HEK293 (cell line): ENCODE measurements around the gene SLC38A1.

Experiments
- CTCF ChIA-PET: fragments of 350-600 bp; formaldehyde crosslinking; extraction: SDS; loops from one replicate; lab custom pipeline; 2021; ENCODE audit warnings: antibody characterized with exemption; lab: Yijun Ruan, JAX
- POLR2A ChIA-PET: fragments of 300-600 bp; formaldehyde crosslinking; extraction: SDS; loops from one replicate; lab custom pipeline; 2020; ENCODE audit warnings: antibody characterized with exemption, inconsistent platforms; lab: Yijun Ruan, JAX
- H3K27ac ChIP-seq: fragments of 200-500 bp; sonication (Bioruptor generic); 2 replicates; pipeline ENCODE4 v1.5.1; 2014; ENCODE audit warnings: low read depth, low read length, control low read depth, inconsistent platforms; ENCODE audit errors: extremely low read depth
- H3K36me3 ChIP-seq, 2 experiments: fragments of 200-500 bp in 1 of 2; sonication (Bioruptor generic) in 1 of 2; 1 replicate in 1 of 2; 2 replicates in 1 of 2; pipeline ENCODE4 v1.5.1; 2014 to 2017; ENCODE audit warnings: inconsistent platforms in 2 of 2, low read length in 2 of 2; ENCODE audit not compliant: control insufficient read depth in 2 of 2, insufficient read depth in 1 of 2
- H3K4me1 ChIP-seq: fragments of 200-500 bp; sonication (Bioruptor generic); 2 replicates; pipeline ENCODE4 v1.5.1; 2014; ENCODE audit warnings: mild to moderate bottlenecking, low read length, inconsistent platforms; ENCODE audit not compliant: control insufficient read depth, insufficient read depth
- H3K4me3 ChIP-seq: 2 replicates; pipeline ENCODE4 v1.5.1; 2011; ENCODE audit warnings: low read depth, mild to moderate bottlenecking, control low read depth, low read length, moderate library complexity
- H3K9me3 ChIP-seq: fragments of 200-500 bp; sonication (Bioruptor generic); 2 replicates; pipeline ENCODE4 v1.5.1; 2014; ENCODE audit warnings: low read depth, low read length, inconsistent platforms; ENCODE audit not compliant: control insufficient read depth, insufficient read depth
- GLIS1 ChIP-seq: fragments of 450-650 bp; formaldehyde crosslinking; IDR thresholded peaks from 2 replicates; pipeline ENCODE4 v1.5.1; 2016; ENCODE audit warnings: missing biosample characterization, missing genetic modification characterization
- HIC1 ChIP-seq: fragments of 450-650 bp; formaldehyde crosslinking; IDR thresholded peaks from 2 replicates; pipeline ENCODE4 v1.5.1; 2016; ENCODE audit warnings: missing biosample characterization, missing genetic modification characterization
- HOXC10 ChIP-seq: sonication (generic); formaldehyde crosslinking; IDR thresholded peaks from 2 replicates; pipeline ENCODE4 v1.8.1; 2023; ENCODE audit warnings: mild to moderate bottlenecking, missing genetic modification reagents
- KLF16 ChIP-seq: fragments of 450-650 bp; formaldehyde crosslinking; IDR thresholded peaks from 2 replicates; pipeline ENCODE4 v1.5.1; 2017; ENCODE audit warnings: missing biosample characterization, missing genetic modification characterization
- KLF8 ChIP-seq: fragments of 450-650 bp; formaldehyde crosslinking; IDR thresholded peaks from 2 replicates; pipeline ENCODE4 v1.5.1; 2016; ENCODE audit warnings: missing biosample characterization, missing genetic modification characterization
- PRDM6 ChIP-seq: fragments of 450-650 bp; formaldehyde crosslinking; IDR thresholded peaks from 2 replicates; pipeline ENCODE4 v1.5.1; 2017; ENCODE audit warnings: missing biosample characterization, missing genetic modification characterization
- SP2 ChIP-seq: fragments of 450-650 bp; formaldehyde crosslinking; IDR thresholded peaks from 2 replicates; pipeline ENCODE4 v1.5.1; 2016; ENCODE audit warnings: missing biosample characterization, missing genetic modification characterization
- ZBTB10 ChIP-seq: fragments of 450-650 bp; formaldehyde crosslinking; IDR thresholded peaks from 2 replicates; pipeline ENCODE4 v1.5.1; 2016; ENCODE audit warnings: missing biosample characterization, missing genetic modification characterization
- ZBTB44 ChIP-seq: fragments of 450-650 bp; IDR thresholded peaks from 2 replicates; pipeline ENCODE4 v1.5.1; 2018; ENCODE audit warnings: missing biosample characterization, mild to moderate bottlenecking, missing genetic modification characterization
- ZBTB48 ChIP-seq: fragments of 450-650 bp; formaldehyde crosslinking; IDR thresholded peaks from 2 replicates; pipeline ENCODE4 v1.5.1; 2016; ENCODE audit warnings: missing biosample characterization, missing genetic modification characterization
- ZNF112 ChIP-seq: fragments of 450-650 bp; formaldehyde crosslinking; IDR thresholded peaks from 2 replicates; pipeline ENCODE4 v1.5.0; 2017; ENCODE audit warnings: missing biosample characterization, missing genetic modification characterization
- ZNF132 ChIP-seq: fragments of 450-650 bp; formaldehyde crosslinking; IDR thresholded peaks from 2 replicates; pipeline ENCODE4 v1.5.1; 2017; ENCODE audit warnings: missing biosample characterization, missing genetic modification characterization, borderline replicate concordance
- ZNF175 ChIP-seq: fragments of 450-650 bp; formaldehyde crosslinking; IDR thresholded peaks from 2 replicates; pipeline ENCODE4 v1.5.1; 2016; ENCODE audit warnings: missing biosample characterization, missing genetic modification characterization
- ZNF2 ChIP-seq: fragments of 450-650 bp; formaldehyde crosslinking; IDR thresholded peaks from 2 replicates; pipeline ENCODE4 v1.5.1; 2016; ENCODE audit warnings: missing biosample characterization, missing genetic modification characterization
- ZNF239 ChIP-seq: fragments of 450-650 bp; formaldehyde crosslinking; IDR thresholded peaks from 2 replicates; pipeline ENCODE4 v1.5.1; 2016; ENCODE audit warnings: missing biosample characterization, missing genetic modification characterization
- ZNF335 ChIP-seq: fragments of 450-650 bp; formaldehyde crosslinking; conservative IDR thresholded peaks from 2 replicates; pipeline ENCODE4 v1.5.1; 2016; ENCODE audit warnings: missing biosample characterization, missing genetic modification characterization
- ZNF37A ChIP-seq: fragments of 450-650 bp; IDR thresholded peaks from 2 replicates; pipeline ENCODE4 v1.5.1; 2018; ENCODE audit warnings: missing biosample characterization, missing genetic modification characterization
- ZNF530 ChIP-seq: fragments of 450-650 bp; formaldehyde crosslinking; IDR thresholded peaks from 2 replicates; pipeline ENCODE4 v1.5.1; 2016; ENCODE audit warnings: low read depth, missing biosample characterization, missing genetic modification characterization
- ZNF544 ChIP-seq: fragments of 450-650 bp; formaldehyde crosslinking; IDR thresholded peaks from 2 replicates; pipeline ENCODE4 v1.5.0; 2017; ENCODE audit warnings: missing biosample characterization, missing genetic modification characterization
- ZNF548 ChIP-seq: fragments of 450-650 bp; formaldehyde crosslinking; IDR thresholded peaks from 2 replicates; pipeline ENCODE4 v1.5.1; 2016; ENCODE audit warnings: missing biosample characterization, missing genetic modification characterization
- ZNF549 ChIP-seq: fragments of 450-650 bp; IDR thresholded peaks from 2 replicates; pipeline ENCODE4 v1.5.1; 2018; ENCODE audit warnings: missing biosample characterization, missing genetic modification characterization, mild to moderate bottlenecking, inconsistent platforms, moderate library complexity
- ZNF580 ChIP-seq: fragments of 450-650 bp; formaldehyde crosslinking; IDR thresholded peaks from 2 replicates; pipeline ENCODE4 v1.5.1; 2016; ENCODE audit warnings: missing biosample characterization, missing genetic modification characterization
- ZNF645 ChIP-seq: fragments of 450-650 bp; formaldehyde crosslinking; IDR thresholded peaks from 2 replicates; pipeline ENCODE4; 2016; ENCODE audit warnings: missing biosample characterization, missing genetic modification characterization
- ZNF768 ChIP-seq: fragments of 450-650 bp; formaldehyde crosslinking; IDR thresholded peaks from 2 replicates; pipeline ENCODE4 v1.5.1; 2018; ENCODE audit warnings: missing biosample characterization, mild to moderate bottlenecking, missing genetic modification characterization
- ZSCAN18 ChIP-seq: fragments of 450-650 bp; formaldehyde crosslinking; IDR thresholded peaks from 2 replicates; pipeline ENCODE4 v1.5.1; 2016; ENCODE audit warnings: missing biosample characterization, missing genetic modification characterization

SLC38A1 gene

GRCh38 chr12:46237371-46238045 is 31.3 kb downstream of the SLC38A1 start:
- Histone ChIP-seq H3K9me3 (no peaks in the 10 kb centered on the region), H3K4me3 (no peak overlapping the region), H3K27ac (no peak overlapping the region)
- POLR2A ChIA-PET, result no interaction called here
- TF ChIP-seq HOXC10 (no peak), ZNF335 (tag by site-specific recombination) (no peak), ZNF132 (tag by site-specific recombination) (no peak), KLF16 (no peak), ZNF768 (tag by site-specific recombination) (no peak), ZBTB10 (tag by site-specific recombination) (no peak), GLIS1 (no peak), SP2 (no peak), ZNF544 (no peak), KLF8 (tag by site-specific recombination) (no peak), ZNF530 (tag by site-specific recombination) (no peak), ZSCAN18 (no peak), HIC1 (tag by site-specific recombination) (no peak), ZNF175 (tag by site-specific recombination) (no peak), ZNF239 (no peak), ZNF2 (tag by site-specific recombination) (no peak), PRDM6 (tag by site-specific recombination) (no peak), ZBTB48 (no peak)
- TF ChIP-seq, all 188 proteins: peak for 0
- Histone ChIP-seq H3K4me1 (no peaks in the 10 kb centered on the region; the same call in 1 of the 2 replicates), H3K36me3 (peaks cover 10 to 28% of the 10 kb centered on the region in 2 experiments; a peak in 2 of 3 replicates)
- CTCF ChIA-PET, result interaction anchor here (0.6 to 1.1 kb wide), 2 partner anchors 85 to 1236 kb away, joined by 3 read pairs; no protein-coding TSS in a partner anchor

- H3K27ac ChIP-seq, result no peak overlapping the region
- peaks cover 0 to 19% of the 10 kb centered on the region in 2 experiments; a peak in 1 of 3 replicates for H3K36me3 ChIP-seq
- POLR2A ChIA-PET, result no interaction called here
- H3K4me3 ChIP-seq, result no peak overlapping the region
- CTCF ChIA-PET, result interaction anchor here (0.8 kb wide), 1 partner anchor 8 kb away, joined by 3 read pairs; no protein-coding TSS in a partner anchor
- no peaks in the 10 kb centered on the region; the same call in 1 of the 2 replicates for H3K4me1 ChIP-seq
- H3K9me3 ChIP-seq, result no peaks in the 10 kb centered on the region
- TF ChIP-seq ZBTB44 (tag by site-specific recombination) (no peak), ZNF549 (tag by site-specific recombination) (no peak), ZNF645 (no peak), ZNF37A (tag by site-specific recombination) (no peak), ZNF112 (tag by site-specific recombination) (no peak), ZNF548 (tag by site-specific recombination) (no peak), ZNF580 (tag by site-specific recombination) (no peak)
These were observed 34.8 kb downstream of the SLC38A1 start for GRCh38 chr12:46234000-46234399.
